ENCODE data around the gene CRTC2. TPM values are rescaled to one million over a fixed set of nuclear protein-coding genes. Genes with fewer than 3 reads are reported as not detected.
"Not testable (repeated sequence)": the region's sequence is repeated elsewhere in the genome, so short reads cannot be mapped to it uniquely, and the experiment has no call there.

The CRTC2 gene
- total RNA-seq, 4 donors from 2014 or later = 17.4 to 43.7 (median 23.4) TPM

DNA sequence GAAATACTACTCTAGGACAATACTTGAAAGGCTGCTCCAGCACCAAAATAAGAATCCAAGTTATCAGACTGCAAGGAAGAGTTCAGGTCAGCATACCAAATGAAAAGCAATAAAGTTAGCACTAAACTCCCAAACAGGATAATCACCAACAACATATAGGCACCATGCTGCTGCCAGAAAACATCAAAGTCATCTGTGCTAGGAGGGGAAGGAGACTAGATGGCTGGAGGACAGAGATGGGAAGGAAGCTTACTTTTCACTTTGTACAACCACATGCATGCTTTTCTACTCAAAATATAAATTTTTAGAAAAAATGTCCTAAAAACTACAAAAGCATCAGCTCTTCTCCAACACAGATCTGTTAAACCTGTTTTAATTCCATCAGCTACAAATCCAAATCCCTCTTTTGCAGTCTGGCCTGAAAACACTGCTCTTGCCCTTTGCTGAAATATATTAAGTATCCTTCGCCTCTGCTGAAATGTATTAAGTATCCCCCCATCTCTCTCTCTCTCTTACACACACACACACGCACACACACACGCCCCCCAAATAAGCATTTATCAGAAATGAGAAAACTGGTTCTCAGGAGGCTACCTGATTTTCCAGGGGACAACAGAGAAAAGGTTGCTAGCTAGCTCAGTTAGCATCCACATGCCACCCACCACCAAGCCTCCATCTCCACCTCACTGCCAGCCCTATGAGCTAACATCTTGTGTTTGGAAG, 37.2 kb downstream of the CRTC2 start:
- Histone ChIP-seq H3K4me1 (peaks cover 0 to 52% (median 23%) of the 10 kb centered on the region in 4 donors), H3K27ac (peak overlapping the region in 3 of 4 donors; percentile 94 to 96 (median 95)), H3K36me3 (no peaks in the 10 kb centered on the region), H3K4me3 (peak overlapping the region in 3 of 4 donors; percentile 84 to 96 (median 96)), H3K9me3 (no peaks in the 10 kb centered on the region), H3K27me3 (no peaks in the 10 kb centered on the region)
- DNase-seq (ENCODE audit: low spot score in 2 of 2) = no peak
- TF ChIP-seq, protein P1, sequence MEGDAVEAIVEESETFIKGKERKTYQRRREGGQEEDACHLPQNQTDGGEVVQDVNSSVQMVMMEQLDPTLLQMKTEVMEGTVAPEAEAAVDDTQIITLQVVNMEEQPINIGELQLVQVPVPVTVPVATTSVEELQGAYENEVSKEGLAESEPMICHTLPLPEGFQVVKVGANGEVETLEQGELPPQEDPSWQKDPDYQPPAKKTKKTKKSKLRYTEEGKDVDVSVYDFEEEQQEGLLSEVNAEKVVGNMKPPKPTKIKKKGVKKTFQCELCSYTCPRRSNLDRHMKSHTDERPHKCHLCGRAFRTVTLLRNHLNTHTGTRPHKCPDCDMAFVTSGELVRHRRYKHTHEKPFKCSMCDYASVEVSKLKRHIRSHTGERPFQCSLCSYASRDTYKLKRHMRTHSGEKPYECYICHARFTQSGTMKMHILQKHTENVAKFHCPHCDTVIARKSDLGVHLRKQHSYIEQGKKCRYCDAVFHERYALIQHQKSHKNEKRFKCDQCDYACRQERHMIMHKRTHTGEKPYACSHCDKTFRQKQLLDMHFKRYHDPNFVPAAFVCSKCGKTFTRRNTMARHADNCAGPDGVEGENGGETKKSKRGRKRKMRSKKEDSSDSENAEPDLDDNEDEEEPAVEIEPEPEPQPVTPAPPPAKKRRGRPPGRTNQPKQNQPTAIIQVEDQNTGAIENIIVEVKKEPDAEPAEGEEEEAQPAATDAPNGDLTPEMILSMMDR (IDR thresholded peaks at IDR 0.05) = no peak
- no peak for TF ChIP-seq POLR2A (IDR thresholded peaks at IDR 0.05)
- TF ChIP-seq EP300 (IDR thresholded peaks at IDR 0.05) = no peak
- WGBS, 2 donors = 14 to 16% methylated on average over 3 of the region's 3 CpGs

DNA sequence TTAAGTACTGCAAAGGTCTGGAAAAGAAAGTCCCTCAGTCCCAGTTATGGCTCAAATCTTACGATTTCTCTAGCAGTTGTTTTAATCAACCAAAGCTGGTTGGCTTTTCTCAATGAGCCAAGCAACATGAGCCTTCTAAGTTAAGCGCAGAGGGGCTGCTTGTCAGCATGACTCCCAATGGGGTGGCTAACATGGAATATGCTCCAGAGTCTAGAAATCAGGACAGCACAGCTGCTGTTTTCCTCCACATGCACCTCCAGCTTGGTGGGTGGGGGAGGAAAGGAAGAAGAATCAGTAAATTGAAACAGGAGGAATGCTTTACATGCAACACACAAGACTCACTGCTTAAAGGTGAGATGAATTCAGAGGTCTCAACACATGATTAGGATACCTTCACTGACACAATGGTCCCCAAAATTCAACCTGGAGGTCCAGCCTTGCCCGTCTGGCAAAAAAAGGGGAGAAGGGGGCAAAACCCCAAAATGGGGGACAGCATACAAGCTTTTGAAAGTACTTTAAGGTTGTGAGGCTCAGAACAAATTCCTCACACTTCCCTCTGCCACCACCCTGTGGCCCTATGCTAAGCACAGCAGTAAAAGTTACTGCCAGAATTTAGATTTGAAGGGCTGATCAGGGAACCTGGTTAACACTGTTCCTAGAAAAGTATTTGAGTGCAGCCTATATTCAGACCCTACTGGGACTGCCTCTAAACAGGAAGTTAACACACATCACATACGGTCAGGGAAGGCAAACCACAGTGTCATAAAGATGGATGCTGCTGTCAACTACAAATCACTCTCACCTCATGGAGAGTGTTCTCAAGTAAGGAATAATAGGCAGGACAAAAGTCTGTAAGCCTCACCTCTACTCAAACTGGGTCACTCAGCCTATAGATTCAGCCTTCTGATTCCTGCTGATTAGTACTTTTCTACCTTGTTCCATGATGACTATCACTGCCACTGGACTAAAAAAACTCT, 38.2 kb downstream of the CRTC2 start:
- peaks cover 0 to 52% (median 23%) of the 10 kb centered on the region in 4 donors for H3K4me1 ChIP-seq
- TF ChIP-seq EP300 (IDR thresholded peaks at IDR 0.05) = no peak
- no peak for TF ChIP-seq POLR2A (IDR thresholded peaks at IDR 0.05)
- H3K36me3 ChIP-seq = no peaks in the 10 kb centered on the region
- no peaks in the 10 kb centered on the region for H3K27me3 ChIP-seq
- WGBS, 2 donors = 32 to 33% methylated on average over 4 of the region's 4 CpGs
- H3K9me3 ChIP-seq = no peaks in the 10 kb centered on the region
- no peak overlapping the region for H3K4me3 ChIP-seq
- DNase-seq (ENCODE audit: low spot score in 2 of 2) = no peak
- peak overlapping the region in 1 of 4 donors; percentile 40 for H3K27ac ChIP-seq

- no peak overlapping the region for H3K4me3 ChIP-seq
- DNase-seq (ENCODE audit: low spot score in 2 of 2) = no peak
- no peak overlapping the region for H3K27ac ChIP-seq
- H3K36me3 ChIP-seq = no peaks in the 10 kb centered on the region
- WGBS, 2 donors = 68 to 72% methylated on average over 4 of the region's 4 CpGs
- H3K9me3 ChIP-seq = no peaks in the 10 kb centered on the region
- no peaks in the 10 kb centered on the region for H3K27me3 ChIP-seq
- TF ChIP-seq, protein P1 (IDR thresholded peaks at IDR 0.05) = no peak
- no peak for TF ChIP-seq POLR2A (IDR thresholded peaks at IDR 0.05)
- TF ChIP-seq EP300 (IDR thresholded peaks at IDR 0.05) = no peak
- H3K4me1 ChIP-seq = peaks cover 0 to 36% (median 14%) of the 10 kb centered on the region in 4 donors
Observed at GRCh38 chr1:153916297-153916696, 42.1 kb downstream of the CRTC2 start.

GRCh38 chr1:153912349-153912748, 46.1 kb downstream of the CRTC2 start:
- Histone ChIP-seq H3K4me1 (no peaks in the 10 kb centered on the region), H3K36me3 (peaks cover 0 to 7% (median 3%) of the 10 kb centered on the region in 3 donors), H3K9me3 (no peaks in the 10 kb centered on the region), H3K27ac (no peak overlapping the region), H3K4me3 (no peak overlapping the region), H3K27me3 (no peaks in the 10 kb centered on the region)
- WGBS, 2 donors = 57 to 67% methylated on average over 2 of the region's 2 CpGs
- TF ChIP-seq, protein P1 (IDR thresholded peaks at IDR 0.05) = no peak
- TF ChIP-seq POLR2A (IDR thresholded peaks at IDR 0.05) (no peak), EP300 (IDR thresholded peaks at IDR 0.05) (no peak)
- no peak for DNase-seq (ENCODE audit: low spot score in 2 of 2)

DNA sequence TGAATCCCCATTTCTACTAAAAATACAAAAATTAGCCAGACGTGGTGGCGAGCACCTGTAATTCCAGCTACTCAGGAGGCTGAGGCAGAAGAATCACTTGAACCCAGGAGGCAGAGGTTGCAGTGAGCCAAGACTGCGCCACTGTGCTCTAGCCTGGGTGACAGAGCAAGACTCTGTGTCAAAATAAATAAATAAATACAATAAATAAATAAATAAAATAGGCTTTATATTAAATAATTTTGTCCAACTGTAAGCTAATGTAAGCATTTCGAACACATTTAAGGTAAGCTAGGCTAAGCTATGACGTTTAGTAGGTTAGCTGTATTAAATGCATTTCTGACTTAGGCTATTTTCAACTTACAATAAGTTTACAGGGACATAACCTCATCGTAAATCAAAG, 47.9 kb downstream of the CRTC2 start:
- H3K4me3 ChIP-seq; H3K27me3 ChIP-seq; H3K9me3 ChIP-seq; H3K4me1 ChIP-seq; DNase-seq (ENCODE audit: low spot score in 2 of 2); H3K27ac ChIP-seq: not testable (repeated sequence)
- H3K36me3 ChIP-seq = peaks cover 0 to 11% (median 3%) of the 10 kb centered on the region in 3 donors
- WGBS, 2 donors = 86 to 89% methylated on average over 6 of the region's 6 CpGs
